HL-60 (cell line): ENCODE measurements around the gene ADGRB3.

ENCODE experiments used
- REST ChIP-seq: IDR thresholded peaks from 2 replicates; pipeline ENCODE4 v1.6.1; 2012; ENCODE audit warnings: low read depth; ENCODE audit not compliant: insufficient replicate concordance
- TF ChIP-seq, protein P1 (sequence below): IDR thresholded peaks from one replicate; pipeline ENCODE4 v1.5.1; 2011; ENCODE audit warnings: low read length, control low read depth, inconsistent platforms; ENCODE audit not compliant: insufficient read depth

- TF ChIP-seq, protein P1, sequence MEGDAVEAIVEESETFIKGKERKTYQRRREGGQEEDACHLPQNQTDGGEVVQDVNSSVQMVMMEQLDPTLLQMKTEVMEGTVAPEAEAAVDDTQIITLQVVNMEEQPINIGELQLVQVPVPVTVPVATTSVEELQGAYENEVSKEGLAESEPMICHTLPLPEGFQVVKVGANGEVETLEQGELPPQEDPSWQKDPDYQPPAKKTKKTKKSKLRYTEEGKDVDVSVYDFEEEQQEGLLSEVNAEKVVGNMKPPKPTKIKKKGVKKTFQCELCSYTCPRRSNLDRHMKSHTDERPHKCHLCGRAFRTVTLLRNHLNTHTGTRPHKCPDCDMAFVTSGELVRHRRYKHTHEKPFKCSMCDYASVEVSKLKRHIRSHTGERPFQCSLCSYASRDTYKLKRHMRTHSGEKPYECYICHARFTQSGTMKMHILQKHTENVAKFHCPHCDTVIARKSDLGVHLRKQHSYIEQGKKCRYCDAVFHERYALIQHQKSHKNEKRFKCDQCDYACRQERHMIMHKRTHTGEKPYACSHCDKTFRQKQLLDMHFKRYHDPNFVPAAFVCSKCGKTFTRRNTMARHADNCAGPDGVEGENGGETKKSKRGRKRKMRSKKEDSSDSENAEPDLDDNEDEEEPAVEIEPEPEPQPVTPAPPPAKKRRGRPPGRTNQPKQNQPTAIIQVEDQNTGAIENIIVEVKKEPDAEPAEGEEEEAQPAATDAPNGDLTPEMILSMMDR = no peak
- no peak for TF ChIP-seq REST
Measured at GRCh38 chr6:69311888-69312287, 676.8 kb downstream of the ADGRB3 start.
